ENCODE results near the gene GTPBP6.
"Not testable (repeated sequence)": the region's sequence is repeated elsewhere in the genome, so short reads cannot be mapped to it uniquely, and the experiment has no call there.

GTPBP6 gene

GRCh38 chrX:291411-291901, 27.1 kb downstream of the GTPBP6 start:
- DNase-seq (ENCODE audit: low read depth), result no peak

GRCh38 chrX:290476-291166, 28.0 kb downstream of the GTPBP6 start:
- DNase-seq (ENCODE audit: low read depth), result no peak

- DNase-seq (ENCODE audit: low read depth), result no peak
Observed at GRCh38 chrX:288561-288991, 30.0 kb downstream of the GTPBP6 start.

GRCh38 chrX:287670-288069, 30.9 kb downstream of the GTPBP6 start:
- no peak for DNase-seq (ENCODE audit: low read depth)

GRCh38 chrX:285076-285677, 33.4 kb downstream of the GTPBP6 start:
- DNase-seq (ENCODE audit: low read depth), result no peak

GRCh38 chrX:283115-283845, 35.3 kb downstream of the GTPBP6 start:
- peak; percentile 82 for DNase-seq (ENCODE audit: low read depth)

- DNase-seq (ENCODE audit: low read depth), result not testable (repeated sequence)
Observed at GRCh38 chrX:282000-282681, 36.5 kb downstream of the GTPBP6 start.

GRCh38 chrX:281166-281999, 37.2 kb downstream of the GTPBP6 start, which contains the start of gene PLCXD1:
PLCXD1 (plus strand) TSS chrX:281381; CDS start chrX:284188, 2,807 bp downstream.
- no peak for DNase-seq (ENCODE audit: low read depth)

- not testable (repeated sequence) for DNase-seq (ENCODE audit: low read depth)
Observed at GRCh38 chrX:280722-281121, 37.9 kb downstream of the GTPBP6 start.

GRCh38 chrX:279757-280604, 38.6 kb downstream of the GTPBP6 start:
- not testable (repeated sequence) for DNase-seq (ENCODE audit: low read depth)

- DNase-seq (ENCODE audit: low read depth), result no peak
Observed at GRCh38 chrX:276581-277201, 41.9 kb downstream of the GTPBP6 start.

GRCh38 chrX:275967-276580, 42.5 kb downstream of the GTPBP6 start:
- no peak for DNase-seq (ENCODE audit: low read depth)

GRCh38 chrX:275476-275966, 43.1 kb downstream of the GTPBP6 start:
- no peak for DNase-seq (ENCODE audit: low read depth)

GRCh38 chrX:274904-275475, 43.6 kb downstream of the GTPBP6 start:
- no peak for DNase-seq (ENCODE audit: low read depth)

- no peak for DNase-seq (ENCODE audit: low read depth)
Observed at GRCh38 chrX:270848-271367, 47.7 kb downstream of the GTPBP6 start.

- DNase-seq (ENCODE audit: low read depth), result no peak
Observed at GRCh38 chrX:267771-268261, 50.8 kb downstream of the GTPBP6 start.

- no peak for DNase-seq (ENCODE audit: low read depth)
Observed at GRCh38 chrX:265502-265901, 53.1 kb downstream of the GTPBP6 start.

- DNase-seq (ENCODE audit: low read depth), result no peak
Observed at GRCh38 chrX:264634-265455, 53.8 kb downstream of the GTPBP6 start.
